Measurements from ENCODE around the gene TLR1. TPM values are rescaled to one million over a fixed set of nuclear protein-coding genes. Genes with fewer than 3 reads are reported as not detected.

Gene TLR1
- total RNA-seq, 3 donors from 2014 or later = 7.3 to 9.3 (median 7.7) TPM

- intact Hi-C loops (cut with DNase I, micrococcal nuclease) = no loop called here
- DNase-seq (peak in 1 of 3 donors; percentile 31), ATAC-seq (peak; percentile 66)
- H3K36me3 ChIP-seq (ENCODE audit: low read depth) = no peaks in the 10 kb centered on the region
- no peaks in the 10 kb centered on the region for H3K9me3 ChIP-seq
- no peak overlapping the region for H3K4me3 ChIP-seq
- peaks cover 2% of the 10 kb centered on the region for H3K4me1 ChIP-seq (ENCODE audit: low read depth)
- TF ChIP-seq, protein P1, sequence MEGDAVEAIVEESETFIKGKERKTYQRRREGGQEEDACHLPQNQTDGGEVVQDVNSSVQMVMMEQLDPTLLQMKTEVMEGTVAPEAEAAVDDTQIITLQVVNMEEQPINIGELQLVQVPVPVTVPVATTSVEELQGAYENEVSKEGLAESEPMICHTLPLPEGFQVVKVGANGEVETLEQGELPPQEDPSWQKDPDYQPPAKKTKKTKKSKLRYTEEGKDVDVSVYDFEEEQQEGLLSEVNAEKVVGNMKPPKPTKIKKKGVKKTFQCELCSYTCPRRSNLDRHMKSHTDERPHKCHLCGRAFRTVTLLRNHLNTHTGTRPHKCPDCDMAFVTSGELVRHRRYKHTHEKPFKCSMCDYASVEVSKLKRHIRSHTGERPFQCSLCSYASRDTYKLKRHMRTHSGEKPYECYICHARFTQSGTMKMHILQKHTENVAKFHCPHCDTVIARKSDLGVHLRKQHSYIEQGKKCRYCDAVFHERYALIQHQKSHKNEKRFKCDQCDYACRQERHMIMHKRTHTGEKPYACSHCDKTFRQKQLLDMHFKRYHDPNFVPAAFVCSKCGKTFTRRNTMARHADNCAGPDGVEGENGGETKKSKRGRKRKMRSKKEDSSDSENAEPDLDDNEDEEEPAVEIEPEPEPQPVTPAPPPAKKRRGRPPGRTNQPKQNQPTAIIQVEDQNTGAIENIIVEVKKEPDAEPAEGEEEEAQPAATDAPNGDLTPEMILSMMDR (IDR thresholded peaks at IDR 0.05) = no peak
These were observed 1.0 kb upstream of the TLR1 start for GRCh38 chr4:38805530-38806145.

DNA sequence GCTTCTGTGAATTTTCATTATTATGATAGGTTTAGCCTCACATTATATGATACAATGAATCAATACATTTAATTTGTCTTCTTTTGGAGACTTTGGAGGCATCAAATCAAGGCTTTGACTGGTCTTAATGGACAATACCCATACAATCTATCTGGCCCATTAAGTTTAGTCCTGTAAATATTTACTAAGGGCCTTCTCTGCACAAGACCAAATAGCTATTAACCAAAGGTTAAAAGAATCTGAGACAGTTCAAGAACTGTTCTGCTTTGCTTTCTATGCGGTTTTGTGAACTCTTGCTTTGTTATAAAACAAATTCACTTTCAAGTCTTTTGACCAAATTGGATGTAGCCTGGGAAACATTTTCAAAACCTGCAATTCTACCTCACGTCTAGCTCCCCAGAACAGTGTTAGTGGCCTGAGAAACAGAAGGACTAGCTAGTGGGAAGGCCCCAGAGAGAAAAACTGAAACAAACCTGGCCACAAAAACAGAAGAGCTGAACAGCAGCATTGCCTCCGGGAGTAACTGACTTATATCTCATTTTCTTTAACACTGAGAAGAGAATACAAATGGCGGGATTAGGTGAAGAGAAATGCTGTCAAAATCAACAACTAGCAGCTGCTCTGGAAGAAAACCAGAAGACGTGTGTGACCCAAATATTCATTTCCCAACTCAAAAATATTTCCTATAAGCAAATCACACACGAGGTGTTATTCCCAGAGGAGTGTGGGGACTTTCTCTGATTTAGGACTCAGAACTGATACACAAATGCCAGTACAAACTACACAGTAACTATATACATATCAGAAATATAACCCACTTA, 548 bp downstream of the TLR1 start:
- Histone ChIP-seq H3K36me3 (ENCODE audit: low read depth) (no peaks in the 10 kb centered on the region), H3K4me1 (ENCODE audit: low read depth) (peaks cover 2% of the 10 kb centered on the region), H3K4me3 (no peak overlapping the region), H3K9me3 (no peaks in the 10 kb centered on the region)
- peak; percentile 66 for ATAC-seq
- DNase-seq = peak in 1 of 3 donors; percentile 27
- intact Hi-C loops (cut with DNase I, micrococcal nuclease) = no loop called here
- TF ChIP-seq, protein P1 (IDR thresholded peaks at IDR 0.05) = no peak

- Histone ChIP-seq H3K36me3 (ENCODE audit: low read depth) (no peaks in the 10 kb centered on the region), H3K4me3 (no peak overlapping the region), H3K4me1 (ENCODE audit: low read depth) (peaks cover 2% of the 10 kb centered on the region), H3K9me3 (no peaks in the 10 kb centered on the region)
- TF ChIP-seq, protein P1 (IDR thresholded peaks at IDR 0.05) = no peak
- ATAC-seq (no peak), DNase-seq (no peak)
- intact Hi-C loops (cut with DNase I, micrococcal nuclease) = no loop called here
These were observed 1.8 kb downstream of the TLR1 start for GRCh38 chr4:38802561-38803355.

- H3K4me1 ChIP-seq (ENCODE audit: low read depth) = peaks cover 2% of the 10 kb centered on the region
- DNase-seq (no peak), ATAC-seq (no peak)
- no peaks in the 10 kb centered on the region for H3K36me3 ChIP-seq (ENCODE audit: low read depth)
- intact Hi-C loops (cut with DNase I, micrococcal nuclease) = no loop called here
- no peak overlapping the region for H3K4me3 ChIP-seq
- no peaks in the 10 kb centered on the region for H3K9me3 ChIP-seq
- TF ChIP-seq, protein P1 (IDR thresholded peaks at IDR 0.05) = no peak
These were observed 3.6 kb downstream of the TLR1 start for GRCh38 chr4:38800961-38801450.

GRCh38 chr4:38800366-38800765, 4.2 kb downstream of the TLR1 start:
- intact Hi-C loops (cut with DNase I, micrococcal nuclease) = no loop called here
- Histone ChIP-seq H3K4me3 (no peak overlapping the region), H3K36me3 (ENCODE audit: low read depth) (no peaks in the 10 kb centered on the region), H3K4me1 (ENCODE audit: low read depth) (peaks cover 2% of the 10 kb centered on the region), H3K9me3 (no peaks in the 10 kb centered on the region)
- ATAC-seq = no peak
- TF ChIP-seq, protein P1 (IDR thresholded peaks at IDR 0.05) = no peak
- DNase-seq = no peak

Data from mucosa of descending colon (tissue), 3 donors.